HG03097 (cell line): ENCODE measurements around the gene HS6ST1.

Experiments used
- ATAC-seq: cut with Tn5 transposase; IDR thresholded peaks from one replicate; pipeline ENCODE4 v1.9.1; 2021; ENCODE audit not compliant: unreplicated experiment, low FRiP score

HS6ST1 gene

GRCh38 chr2:128301021-128301420 lies 17.6 kb downstream of the HS6ST1 start:
- ATAC-seq, result no peak

- no peak for ATAC-seq
Measured at GRCh38 chr2:128300151-128301020, 18.3 kb downstream of the HS6ST1 start.

GRCh38 chr2:128299628-128300027 lies 19.0 kb downstream of the HS6ST1 start:
- no peak for ATAC-seq

GRCh38 chr2:128298846-128299507 lies 19.7 kb downstream of the HS6ST1 start:
- ATAC-seq, result no peak

GRCh38 chr2:128298286-128298685 lies 20.4 kb downstream of the HS6ST1 start:
- ATAC-seq, result no peak

- no peak for ATAC-seq
Measured at GRCh38 chr2:128293870-128294455, 24.7 kb downstream of the HS6ST1 start.

GRCh38 chr2:128293426-128293755 lies 25.3 kb downstream of the HS6ST1 start:
- no peak for ATAC-seq

- no peak for ATAC-seq
Measured at GRCh38 chr2:128292599-128293425, 25.9 kb downstream of the HS6ST1 start.

- ATAC-seq, result no peak
Measured at GRCh38 chr2:128291844-128292598, 26.6 kb downstream of the HS6ST1 start.

- no peak for ATAC-seq
Measured at GRCh38 chr2:128291161-128291843, 27.4 kb downstream of the HS6ST1 start.

- ATAC-seq, result no peak
Measured at GRCh38 chr2:128290356-128290755, 28.3 kb downstream of the HS6ST1 start.

- ATAC-seq, result no peak
Measured at GRCh38 chr2:128289439-128289838, 29.2 kb downstream of the HS6ST1 start.

GRCh38 chr2:128288781-128289180 lies 29.9 kb downstream of the HS6ST1 start:
- no peak for ATAC-seq

- no peak for ATAC-seq
Measured at GRCh38 chr2:128287780-128288735, 30.6 kb downstream of the HS6ST1 start.

- no peak for ATAC-seq
Measured at GRCh38 chr2:128286905-128287779, 31.5 kb downstream of the HS6ST1 start.

GRCh38 chr2:128286011-128286721 lies 32.5 kb downstream of the HS6ST1 start:
- ATAC-seq, result no peak
